Head of caudate nucleus (tissue), 42 donors: ENCODE measurements around the gene CCDC33.

Source experiments
- DNase-seq, 42 donors: peaks; one replicate each; pipeline versions ENCODE4 v3.0.0 to v3.0.0-alpha.2; 2020 to 2021; ENCODE audit warnings: mixed read lengths in 7 of 42
- intact Hi-C: fragments of 100-400 bp; cut with DNase I; formaldehyde crosslinking; loops from one replicate; pipeline ENCODE4 v1.15.0; 2022

The CCDC33 gene

GRCh38 chr15:74245342-74245931, 9.3 kb downstream of the CCDC33 start:
- intact Hi-C loops, result no loop called here
- DNase-seq, result peak; percentile 43 to 92 (median 78)

- intact Hi-C loops, result no loop called here
Measured at GRCh38 chr15:74250266-74250665, 14.1 kb downstream of the CCDC33 start.

GRCh38 chr15:74251131-74251811, 15.1 kb downstream of the CCDC33 start:
- peak in 41 of 42 donors; percentile 55 to 94 (median 72) for DNase-seq
- intact Hi-C loops, result no loop called here

More at GRCh38 chr15:74250266-74250665, 14.1 kb downstream of the CCDC33 start:
- DNase-seq, result no peak

GRCh38 chr15:74252291-74252690, 16.2 kb downstream of the CCDC33 start:
- no peak for DNase-seq
- intact Hi-C loops, result no loop called here

- no peak for DNase-seq
- intact Hi-C loops, result no loop called here
Measured at GRCh38 chr15:74252721-74253120, 16.6 kb downstream of the CCDC33 start.

GRCh38 chr15:74253211-74253921, 17.2 kb downstream of the CCDC33 start:
- intact Hi-C loops, result no loop called here
- no peak for DNase-seq

GRCh38 chr15:74257105-74257504, 21.0 kb downstream of the CCDC33 start:
- no peak for DNase-seq
- intact Hi-C loops, result no loop called here

GRCh38 chr15:74257623-74258022, 21.5 kb downstream of the CCDC33 start:
- intact Hi-C loops, result no loop called here
- no peak for DNase-seq

- intact Hi-C loops, result no loop called here
- no peak for DNase-seq
Measured at GRCh38 chr15:74258456-74259291, 22.5 kb downstream of the CCDC33 start.

- no peak for DNase-seq
- intact Hi-C loops, result no loop called here
Measured at GRCh38 chr15:74259292-74259648, 23.1 kb downstream of the CCDC33 start.

- intact Hi-C loops, result no loop called here
- DNase-seq, result no peak
Measured at GRCh38 chr15:74259821-74260607, 23.9 kb downstream of the CCDC33 start.

- intact Hi-C loops, result no loop called here
Measured at GRCh38 chr15:74261041-74261440, 24.9 kb downstream of the CCDC33 start.

GRCh38 chr15:74261685-74262084, 25.6 kb downstream of the CCDC33 start:
- DNase-seq, result no peak
- intact Hi-C loops, result no loop called here

More at GRCh38 chr15:74261041-74261440, 24.9 kb downstream of the CCDC33 start:
- DNase-seq, result no peak

- intact Hi-C loops, result no loop called here
- DNase-seq, result no peak
Measured at GRCh38 chr15:74262151-74262550, 26.0 kb downstream of the CCDC33 start.

- intact Hi-C loops, result no loop called here
- DNase-seq, result no peak
Measured at GRCh38 chr15:74262625-74263024, 26.5 kb downstream of the CCDC33 start.

GRCh38 chr15:74263466-74263865, 27.3 kb downstream of the CCDC33 start:
- DNase-seq, result no peak
- intact Hi-C loops, result no loop called here

GRCh38 chr15:74264081-74264501, 28.0 kb downstream of the CCDC33 start:
- DNase-seq, result no peak
- intact Hi-C loops, result no loop called here

GRCh38 chr15:74265046-74265639, 29.0 kb downstream of the CCDC33 start:
- intact Hi-C loops, result no loop called here
- no peak for DNase-seq
